AG10803 (cell line): ENCODE measurements around the gene CSNK1E.
"Not testable (repeated sequence)": the region's sequence is repeated elsewhere in the genome, so short reads cannot be mapped to it uniquely, and the experiment has no call there.

Source experiments
- DNase-seq: peaks from one replicate; pipeline ENCODE4 v3.0.0; 2010; ENCODE audit warnings: low read depth
- H3K4me3 ChIP-seq: 2 replicates; pipeline ENCODE4 v1.5.1; 2011; ENCODE audit warnings: mild to moderate bottlenecking, low read length, control low read depth
- TF ChIP-seq, protein P1 (sequence below): conservative IDR thresholded peaks from 2 replicates; pipeline ENCODE4 v1.5.1; 2011; ENCODE audit warnings: mild to moderate bottlenecking, low read length, control low read depth, inconsistent platforms

The CSNK1E gene

DNA sequence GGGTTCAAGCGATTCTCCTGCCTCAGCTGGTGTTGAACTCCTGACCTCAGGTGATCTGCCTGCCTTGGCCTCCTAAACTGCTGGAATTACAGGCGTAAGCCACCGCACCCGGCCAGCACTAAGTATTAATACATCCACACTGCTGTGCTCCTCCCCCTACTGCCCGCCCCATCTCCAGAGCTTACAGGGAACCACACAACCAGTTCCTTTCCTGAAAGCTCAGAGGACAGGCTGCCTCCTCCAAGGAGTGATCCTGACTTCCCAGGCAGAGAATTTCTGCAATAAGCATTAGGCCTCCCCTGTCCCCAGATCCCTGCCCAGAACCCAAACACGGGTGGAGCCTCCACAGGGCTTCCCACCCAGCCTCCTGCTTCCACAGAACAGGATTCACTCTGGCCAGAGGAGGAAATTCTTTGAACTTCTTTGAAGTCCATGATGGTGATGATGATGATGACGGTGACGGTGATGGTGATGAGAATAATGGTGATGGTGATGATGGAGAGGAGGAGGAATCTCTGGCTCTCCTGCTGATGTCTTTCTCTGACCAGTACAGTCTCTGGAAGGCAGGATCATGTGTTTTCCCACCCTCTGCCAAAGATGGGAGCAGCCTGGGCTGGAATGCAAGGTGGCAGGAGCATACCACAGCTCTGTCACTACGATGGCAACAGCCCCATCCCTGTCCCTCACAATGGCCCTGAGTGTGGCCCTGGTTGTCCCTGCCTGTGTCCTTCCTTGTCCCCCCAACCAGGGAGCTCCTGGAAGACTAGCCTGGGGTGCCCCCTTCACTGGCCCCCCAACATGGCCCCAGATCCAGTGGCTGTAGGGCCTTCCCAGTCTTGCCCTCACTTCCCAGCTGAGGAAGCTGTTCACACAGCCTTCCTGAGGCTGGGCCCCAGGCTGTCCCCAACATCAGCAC, 33.5 kb upstream of the CSNK1E start:
- H3K4me3 ChIP-seq: no peak overlapping the region
- no peak for DNase-seq
- TF ChIP-seq, protein P1, sequence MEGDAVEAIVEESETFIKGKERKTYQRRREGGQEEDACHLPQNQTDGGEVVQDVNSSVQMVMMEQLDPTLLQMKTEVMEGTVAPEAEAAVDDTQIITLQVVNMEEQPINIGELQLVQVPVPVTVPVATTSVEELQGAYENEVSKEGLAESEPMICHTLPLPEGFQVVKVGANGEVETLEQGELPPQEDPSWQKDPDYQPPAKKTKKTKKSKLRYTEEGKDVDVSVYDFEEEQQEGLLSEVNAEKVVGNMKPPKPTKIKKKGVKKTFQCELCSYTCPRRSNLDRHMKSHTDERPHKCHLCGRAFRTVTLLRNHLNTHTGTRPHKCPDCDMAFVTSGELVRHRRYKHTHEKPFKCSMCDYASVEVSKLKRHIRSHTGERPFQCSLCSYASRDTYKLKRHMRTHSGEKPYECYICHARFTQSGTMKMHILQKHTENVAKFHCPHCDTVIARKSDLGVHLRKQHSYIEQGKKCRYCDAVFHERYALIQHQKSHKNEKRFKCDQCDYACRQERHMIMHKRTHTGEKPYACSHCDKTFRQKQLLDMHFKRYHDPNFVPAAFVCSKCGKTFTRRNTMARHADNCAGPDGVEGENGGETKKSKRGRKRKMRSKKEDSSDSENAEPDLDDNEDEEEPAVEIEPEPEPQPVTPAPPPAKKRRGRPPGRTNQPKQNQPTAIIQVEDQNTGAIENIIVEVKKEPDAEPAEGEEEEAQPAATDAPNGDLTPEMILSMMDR: no peak

DNA sequence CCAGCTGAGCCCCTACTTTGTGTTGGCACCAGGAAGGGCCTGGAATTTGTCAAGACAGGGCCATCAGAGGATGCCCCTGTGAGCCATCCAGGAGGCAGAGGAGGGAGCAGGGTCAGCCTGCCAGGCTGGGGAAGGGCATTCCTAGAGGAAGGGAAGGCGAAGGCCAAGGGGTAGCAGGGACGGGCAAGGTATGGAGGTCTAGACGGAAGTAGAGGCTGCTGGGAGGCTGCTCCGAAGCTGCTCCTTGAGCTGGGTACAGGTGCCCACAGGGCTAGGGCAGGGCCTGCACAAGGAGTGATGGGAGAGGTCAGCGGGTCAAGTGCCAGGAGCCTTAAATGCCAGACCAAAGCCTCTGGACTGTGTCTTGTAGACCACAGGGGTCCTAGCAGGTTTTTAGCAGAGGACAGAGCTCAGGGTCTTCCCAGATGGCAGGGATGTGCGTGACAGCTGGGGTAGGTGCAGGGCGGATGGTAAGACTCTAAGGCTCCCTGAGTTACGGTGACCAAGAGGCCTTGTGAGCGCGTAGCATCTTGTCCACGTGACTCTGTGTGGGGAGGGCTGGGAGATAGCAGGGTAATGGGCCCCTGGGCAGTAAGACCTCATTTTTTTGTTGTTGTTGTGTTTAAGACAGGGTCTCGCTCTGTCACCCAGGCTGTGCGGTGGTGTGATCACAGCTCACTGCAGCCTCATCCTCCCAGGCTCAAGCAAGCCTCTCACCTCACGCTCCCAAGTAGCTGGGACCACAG, 31.7 kb upstream of the CSNK1E start:
- TF ChIP-seq, protein P1: no peak
- H3K4me3 ChIP-seq: no peak overlapping the region
- no peak for DNase-seq

DNA sequence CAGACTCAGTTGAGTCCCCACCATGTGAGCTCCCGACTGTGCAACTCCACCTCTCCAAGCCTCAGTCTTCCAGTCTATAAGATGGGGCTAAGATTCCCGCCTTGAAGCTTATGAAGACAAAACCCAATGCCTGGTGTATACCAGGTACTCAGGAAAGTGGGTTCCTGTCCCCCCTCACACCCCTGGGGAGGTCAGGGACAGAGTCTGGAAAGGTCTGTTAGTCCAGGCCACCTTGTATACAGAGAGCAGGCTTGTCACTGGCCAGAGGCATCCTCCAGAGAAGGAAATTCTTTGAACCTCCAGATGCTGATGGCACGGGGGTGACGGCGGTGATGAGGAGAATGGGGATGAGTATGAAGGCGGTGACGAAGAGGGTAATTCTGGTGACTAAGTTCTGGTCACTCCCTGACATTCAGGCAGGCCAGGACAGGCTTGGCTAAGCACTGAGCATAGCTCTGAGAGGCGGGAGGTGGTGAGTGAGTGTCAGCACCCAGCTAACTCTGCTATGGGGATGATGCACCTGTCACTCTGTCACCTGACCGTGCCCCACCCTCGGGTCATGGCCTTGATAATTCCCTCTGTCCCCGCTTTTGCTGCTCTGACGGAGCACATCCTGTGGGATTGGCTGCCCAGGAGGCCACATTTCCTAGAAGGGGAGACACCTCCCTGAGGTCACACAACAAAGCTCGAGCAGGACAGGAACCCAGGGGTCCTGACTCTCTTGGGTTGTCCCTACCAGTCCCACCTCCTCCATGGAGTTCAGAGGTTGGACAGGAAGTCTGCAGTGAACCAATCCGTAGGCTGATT, 30.9 kb upstream of the CSNK1E start:
- no peak overlapping the region for H3K4me3 ChIP-seq
- DNase-seq: peak; percentile 14
- TF ChIP-seq, protein P1: no peak

DNA sequence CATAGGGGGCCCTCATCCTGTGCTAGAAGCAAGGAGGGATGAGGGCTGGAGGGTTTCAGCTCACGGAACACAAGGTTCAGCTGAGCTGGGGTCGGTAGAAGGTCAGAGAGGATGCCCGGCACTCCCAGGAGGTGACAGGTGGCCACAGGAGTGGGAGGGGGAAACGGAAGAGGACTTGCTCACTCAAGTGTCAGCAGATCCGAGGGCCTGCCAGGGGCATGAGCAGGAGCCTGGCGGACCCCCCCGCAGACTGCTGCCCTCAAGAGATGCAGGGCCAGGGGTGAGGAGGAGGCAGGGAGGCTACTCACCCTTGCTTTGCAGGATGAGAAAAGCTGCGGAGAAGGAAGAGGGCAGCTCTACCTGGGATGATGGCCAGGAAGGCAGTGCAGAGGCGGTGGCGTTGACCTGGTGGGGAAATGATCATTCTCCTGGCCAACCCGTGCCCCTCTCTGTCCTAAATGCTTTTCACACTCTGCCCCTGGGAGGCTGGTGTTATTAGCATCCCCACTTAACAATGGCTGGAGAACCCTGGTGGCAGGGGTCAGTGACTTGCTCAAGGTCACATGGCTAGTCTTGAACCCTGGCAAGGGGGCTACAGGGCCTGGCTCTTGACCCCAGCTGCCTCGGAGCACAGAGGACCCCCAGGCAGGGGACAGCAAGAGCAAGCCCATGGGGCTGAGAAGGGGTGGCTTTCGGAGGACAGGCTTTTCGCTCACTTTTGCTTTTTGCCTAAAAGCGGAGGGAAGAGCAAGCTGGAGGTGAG, 30.1 kb upstream of the CSNK1E start:
- TF ChIP-seq, protein P1: no peak
- no peak for DNase-seq
- H3K4me3 ChIP-seq: no peak overlapping the region

DNA sequence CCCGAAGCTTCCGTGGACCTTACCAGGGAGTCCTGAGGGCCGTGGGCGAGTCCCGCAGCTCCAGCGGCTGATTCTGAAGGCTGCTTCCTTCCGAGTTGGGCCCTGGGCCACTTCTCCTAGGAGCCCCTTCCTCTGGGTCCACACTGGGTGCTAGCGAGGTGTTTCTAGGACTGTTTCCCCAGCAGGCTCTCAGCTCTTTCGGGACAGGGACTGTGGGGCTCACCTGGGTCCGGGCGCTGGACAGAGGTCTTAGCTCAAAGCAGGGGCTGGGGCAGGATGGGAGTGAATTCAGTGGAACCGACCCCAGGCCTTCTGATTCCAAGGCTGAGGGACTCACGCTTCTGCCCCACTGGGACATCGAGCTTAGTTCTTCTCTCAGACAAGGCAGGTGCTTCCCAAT, 29.3 kb upstream of the CSNK1E start:
- DNase-seq: no peak
- TF ChIP-seq, protein P1: no peak
- no peak overlapping the region for H3K4me3 ChIP-seq

DNA sequence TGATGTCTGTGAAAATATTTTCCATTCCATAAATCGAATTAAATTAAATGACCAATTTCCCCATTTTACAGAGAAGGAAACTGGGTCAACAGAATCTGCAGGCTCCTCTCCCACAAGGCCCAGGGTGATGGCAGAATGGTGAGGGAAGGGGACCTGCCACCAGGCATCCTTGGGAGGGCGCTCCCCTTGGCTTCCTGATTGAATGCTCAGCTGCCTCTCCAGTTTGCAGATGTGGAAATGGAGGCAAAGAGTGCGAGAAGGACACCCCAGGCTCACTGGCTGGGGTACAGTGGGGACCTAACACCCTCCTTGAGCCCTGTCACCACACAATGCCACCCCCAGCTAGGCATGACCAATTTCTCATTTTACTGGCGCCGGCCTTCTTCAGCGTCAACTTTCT, 28.5 kb upstream of the CSNK1E start:
- DNase-seq: no peak
- H3K4me3 ChIP-seq: no peak overlapping the region
- TF ChIP-seq, protein P1: no peak

DNA sequence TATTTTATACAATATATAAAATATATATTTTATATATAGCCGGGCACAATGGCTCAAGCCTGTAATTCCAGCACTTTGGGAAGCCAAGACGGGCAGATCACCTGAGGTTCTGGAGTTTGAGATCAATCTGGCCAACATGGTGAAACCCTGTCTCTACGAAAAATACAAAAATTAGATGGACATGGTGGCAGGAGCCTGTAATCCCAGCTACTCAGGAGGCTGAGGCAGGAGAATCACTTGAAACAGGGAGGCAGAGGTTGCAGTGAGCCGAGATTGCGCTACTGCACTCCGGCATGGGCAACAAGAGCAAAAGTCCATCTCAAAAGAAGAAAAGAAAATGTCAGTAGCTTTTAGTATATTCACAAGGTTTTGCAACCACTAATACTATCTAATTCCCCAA, 22.7 kb upstream of the CSNK1E start:
- not testable (repeated sequence) for DNase-seq, H3K4me3 ChIP-seq
